ENCODE data around the gene LENG8.

- no peak for TF ChIP-seq CTCF (IDR thresholded peaks at IDR 0.05; ENCODE audit: low read length)
- no peak for TF ChIP-seq EZH2 (IDR thresholded peaks at IDR 0.05; ENCODE audit: borderline replicate concordance, low read length)
Measured at GRCh38 chr19:54436031-54436523, 12.9 kb upstream of the LENG8 start.
